Keratinocyte (primary cell): Measurements from ENCODE around the gene VWA5A.

ENCODE experiments used
- EZH2 ChIP-seq: IDR thresholded peaks from one replicate; pipeline ENCODE4 v1.6.1; 2012; ENCODE audit warnings: inconsistent platforms, mild to moderate bottlenecking, low read length, moderate library complexity
- TF ChIP-seq, protein P1 (sequence below), 3 experiments: IDR thresholded peaks in 1 of 3; conservative IDR thresholded peaks in 1 of 3; optimal IDR thresholded peaks in 1 of 3; 2 replicates in 2 of 3; 3 replicates in 1 of 3; pipeline versions ENCODE3 to v1.5.1; 2011; ENCODE audit warnings: low read length in 3 of 3, mild to moderate bottlenecking in 3 of 3, moderate library complexity in 2 of 3, control low read depth in 1 of 3, inconsistent platforms in 1 of 3; ENCODE audit not compliant: insufficient read depth in 2 of 3; ENCODE audit errors: extremely low read depth in 1 of 3

DNA sequence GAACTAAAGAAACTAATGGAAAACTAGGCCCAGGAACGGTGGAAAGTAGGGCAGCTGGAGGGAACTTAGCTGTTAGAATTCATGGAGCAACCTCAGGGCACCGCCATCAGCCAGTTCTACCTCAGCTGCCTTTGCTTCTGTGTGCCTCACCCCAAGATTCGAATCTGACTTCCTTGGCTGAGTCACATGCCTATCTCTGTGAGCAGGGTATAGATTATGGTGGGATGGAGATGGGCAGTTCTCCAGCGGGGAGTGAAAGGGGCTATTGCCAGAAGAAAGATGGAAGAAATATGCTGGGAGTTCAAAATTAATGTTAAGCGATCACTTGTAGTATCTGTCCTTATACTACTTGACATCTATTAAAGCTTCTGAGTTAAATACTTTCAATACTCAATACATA lies 18.9 kb upstream of the VWA5A start:
- TF ChIP-seq, protein P1, sequence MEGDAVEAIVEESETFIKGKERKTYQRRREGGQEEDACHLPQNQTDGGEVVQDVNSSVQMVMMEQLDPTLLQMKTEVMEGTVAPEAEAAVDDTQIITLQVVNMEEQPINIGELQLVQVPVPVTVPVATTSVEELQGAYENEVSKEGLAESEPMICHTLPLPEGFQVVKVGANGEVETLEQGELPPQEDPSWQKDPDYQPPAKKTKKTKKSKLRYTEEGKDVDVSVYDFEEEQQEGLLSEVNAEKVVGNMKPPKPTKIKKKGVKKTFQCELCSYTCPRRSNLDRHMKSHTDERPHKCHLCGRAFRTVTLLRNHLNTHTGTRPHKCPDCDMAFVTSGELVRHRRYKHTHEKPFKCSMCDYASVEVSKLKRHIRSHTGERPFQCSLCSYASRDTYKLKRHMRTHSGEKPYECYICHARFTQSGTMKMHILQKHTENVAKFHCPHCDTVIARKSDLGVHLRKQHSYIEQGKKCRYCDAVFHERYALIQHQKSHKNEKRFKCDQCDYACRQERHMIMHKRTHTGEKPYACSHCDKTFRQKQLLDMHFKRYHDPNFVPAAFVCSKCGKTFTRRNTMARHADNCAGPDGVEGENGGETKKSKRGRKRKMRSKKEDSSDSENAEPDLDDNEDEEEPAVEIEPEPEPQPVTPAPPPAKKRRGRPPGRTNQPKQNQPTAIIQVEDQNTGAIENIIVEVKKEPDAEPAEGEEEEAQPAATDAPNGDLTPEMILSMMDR (optimal IDR thresholded peaks at IDR 0.05 in 1 of 3, IDR thresholded peaks at IDR 0.05 in 1 of 3, conservative IDR thresholded peaks at IDR 0.05 in 1 of 3; ENCODE audit: extremely low read depth in 1 of 3, insufficient read depth in 2 of 3, low read length in 3 of 3): no peak
- TF ChIP-seq EZH2: no peak
